Measurements from ENCODE around the gene ETS1.
A peak's percentile ranks its signal among the peaks of the same experiment; 100 is the strongest.

The ETS1 gene

GRCh38 chr11:128533472-128533871 is 53.9 kb downstream of the ETS1 start:
- no peak for DNase-seq

- no peak for DNase-seq
Observed at GRCh38 chr11:128532572-128533091, 54.7 kb downstream of the ETS1 start.

GRCh38 chr11:128532016-128532571 is 55.3 kb downstream of the ETS1 start:
- DNase-seq: peak; percentile 51

- DNase-seq: no peak
Observed at GRCh38 chr11:128531588-128531987, 55.8 kb downstream of the ETS1 start.

- no peak for DNase-seq
Observed at GRCh38 chr11:128530118-128531074, 57.0 kb downstream of the ETS1 start.

- DNase-seq: no peak
Observed at GRCh38 chr11:128528294-128528693, 59.1 kb downstream of the ETS1 start.

- no peak for DNase-seq
Observed at GRCh38 chr11:128527046-128527445, 60.3 kb downstream of the ETS1 start.

- DNase-seq: no peak
Observed at GRCh38 chr11:128525411-128526243, 61.7 kb downstream of the ETS1 start.

GRCh38 chr11:128524172-128524571 is 63.2 kb downstream of the ETS1 start:
- no peak for DNase-seq

GRCh38 chr11:128523641-128524040 is 63.7 kb downstream of the ETS1 start:
- no peak for DNase-seq

GRCh38 chr11:128522943-128523518 is 64.3 kb downstream of the ETS1 start:
- DNase-seq: no peak

- DNase-seq: peak; percentile 94
Observed at GRCh38 chr11:128522055-128522942, 65.1 kb downstream of the ETS1 start.

- peak; percentile 57 for DNase-seq
Observed at GRCh38 chr11:128521682-128522054, 65.7 kb downstream of the ETS1 start.

GRCh38 chr11:128520888-128521681 is 66.3 kb downstream of the ETS1 start:
- DNase-seq: no peak

- no peak for DNase-seq
Observed at GRCh38 chr11:128520206-128520887, 67.0 kb downstream of the ETS1 start.

- DNase-seq: no peak
Observed at GRCh38 chr11:128519338-128519737, 68.0 kb downstream of the ETS1 start.

GRCh38 chr11:128518493-128519207 is 68.7 kb downstream of the ETS1 start:
- no peak for DNase-seq

GRCh38 chr11:128517451-128518230 is 69.7 kb downstream of the ETS1 start:
- DNase-seq: no peak

GRCh38 chr11:128516886-128517285 is 70.5 kb downstream of the ETS1 start:
- no peak for DNase-seq

All from NCI-H1105 treated with DMSO at 0.1 percent for 48 hours (cell line).